ENCODE measurements around the gene PTK7.

DNA sequence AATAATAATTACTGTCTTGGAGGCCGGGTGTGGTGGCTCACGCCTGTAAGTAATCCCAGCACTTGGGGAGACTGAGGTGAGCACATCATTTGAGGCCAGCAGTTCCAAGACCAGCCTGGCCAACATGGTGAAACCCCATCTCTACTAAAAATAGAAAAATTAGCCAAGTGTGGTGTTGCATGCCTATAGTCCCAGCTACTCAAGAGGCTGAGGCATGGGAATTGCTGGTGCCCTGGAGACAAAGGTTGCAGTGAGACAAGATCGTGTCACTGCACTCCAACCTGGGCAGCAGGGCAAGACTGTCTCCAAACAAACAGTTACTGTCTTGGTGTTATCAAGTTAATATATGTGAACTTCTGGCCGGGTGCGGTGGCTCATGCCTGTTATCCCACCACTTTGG lies 49.7 kb upstream of the PTK7 start:
- no peak for TF ChIP-seq POLR2A (IDR thresholded peaks at IDR 0.05; ENCODE audit: low read depth, low read length)
- no peak for TF ChIP-seq MYC (IDR thresholded peaks at IDR 0.05; ENCODE audit: low read depth, low read length)
- TF ChIP-seq EZH2 (IDR thresholded peaks at IDR 0.05; ENCODE audit: borderline replicate concordance, low read depth, low read length, severe bottlenecking), result no peak
